Mesendoderm (in vitro differentiated cells): ENCODE results near the gene RBFOX1.

Source experiments
- DNase-seq: peaks from one replicate; pipeline ENCODE4 v3.0.0; 2013
- H2AK5ac ChIP-seq: 2 replicates; pipeline ENCODE4 v1.6.1; 2013; ENCODE audit warnings: low read length, inconsistent platforms
- H2BK120ac ChIP-seq: 2 replicates; pipeline ENCODE4 v1.6.1; 2013; ENCODE audit warnings: low read depth, mild to moderate bottlenecking, low read length, moderate library complexity, mixed read lengths
- H2BK15ac ChIP-seq: replicated peaks from 2 replicates; pipeline ENCODE4 v1.6.1; 2013; ENCODE audit warnings: low read depth, mild to moderate bottlenecking, moderate library complexity
- H2BK5ac ChIP-seq: 2 replicates; pipeline ENCODE4 v1.6.1; 2013; ENCODE audit warnings: low read length, inconsistent platforms
- H3K18ac ChIP-seq: 2 replicates; pipeline ENCODE4 v1.6.1; 2013; ENCODE audit warnings: mild to moderate bottlenecking, low read length, mixed read lengths
- H3K23ac ChIP-seq: one replicate; pipeline ENCODE4 v1.6.1; 2013; ENCODE audit warnings: low read length
- H3K27ac ChIP-seq: 2 replicates; pipeline ENCODE4 v1.5.1; 2013; ENCODE audit warnings: low read depth, mild to moderate bottlenecking, inconsistent platforms, low read length, moderate library complexity
- H3K27me3 ChIP-seq: 2 replicates; pipeline ENCODE4 v1.6.1; 2013; ENCODE audit warnings: low read length, control low read depth, mild to moderate bottlenecking, inconsistent platforms; ENCODE audit not compliant: insufficient read depth, poor library complexity
- H3K36me3 ChIP-seq: 2 replicates; pipeline ENCODE4 v1.6.1; 2013; ENCODE audit warnings: low read length, inconsistent platforms; ENCODE audit not compliant: control insufficient read depth, insufficient read depth
- H3K4ac ChIP-seq: one replicate; pipeline ENCODE4 v1.6.1; 2013; ENCODE audit warnings: low read depth, mild to moderate bottlenecking, low read length, moderate library complexity
- H3K4me1 ChIP-seq: 2 replicates; pipeline ENCODE4 v1.6.1; 2013; ENCODE audit warnings: low read depth, low read length, inconsistent platforms; ENCODE audit not compliant: control insufficient read depth
- H3K4me2 ChIP-seq: 2 replicates; pipeline ENCODE4 v1.6.1; 2013; ENCODE audit warnings: low read length
- H3K4me3 ChIP-seq: 2 replicates; pipeline ENCODE4 v1.5.1; 2013; ENCODE audit warnings: mild to moderate bottlenecking, low read length
- H3K56ac ChIP-seq: one replicate; pipeline ENCODE4 v1.6.1; 2013; ENCODE audit warnings: low read length
- H3K79me1 ChIP-seq: 2 replicates; pipeline ENCODE4 v1.6.1; 2013; ENCODE audit warnings: low read length, inconsistent platforms
- H3K79me2 ChIP-seq: 2 replicates; pipeline ENCODE4 v1.6.1; 2013; ENCODE audit warnings: mild to moderate bottlenecking, low read length; ENCODE audit not compliant: control insufficient read depth, insufficient read depth
- H3K9ac ChIP-seq: 2 replicates; pipeline ENCODE4 v1.6.1; 2013; ENCODE audit warnings: low read length, inconsistent platforms
- H4K5ac ChIP-seq: one replicate; pipeline ENCODE4 v1.6.1; 2013; ENCODE audit warnings: low read length
- H4K8ac ChIP-seq: one replicate; pipeline ENCODE4 v1.6.1; 2013; ENCODE audit warnings: low read depth, mild to moderate bottlenecking, control low read depth, low read length, moderate library complexity
- WGBS: extraction: QIAGEN DNeasy Blood & Tissue Kit; methylation state at CpG from one replicate; pipeline ENCODE4 v1.1.7; 2013; ENCODE audit warnings: low lambda C conversion rate, missing lambda C conversion rate; ENCODE audit not compliant: insufficient coverage; ENCODE audit errors: extremely low coverage; 5-methylcytosine and 5-hydroxymethylcytosine counted together

The RBFOX1 gene

GRCh38 chr16:7391694-7392093 is 59.0 kb downstream of the RBFOX1 start:
- Histone ChIP-seq H2BK5ac (no peak overlapping the region), H3K4me2 (no peak overlapping the region), H3K36me3 (no peaks in the 10 kb centered on the region), H4K5ac (no peak overlapping the region), H3K4ac (no peak overlapping the region), H4K8ac (no peak overlapping the region), H3K9ac (no peak overlapping the region), H3K4me1 (no peaks in the 10 kb centered on the region), H3K18ac (no peak overlapping the region), H3K27me3 (no peaks in the 10 kb centered on the region), H2BK15ac (no peak overlapping the region), H2BK120ac (no peak overlapping the region), H3K23ac (no peak overlapping the region), H3K4me3 (no peak overlapping the region), H3K79me1 (no peaks in the 10 kb centered on the region), H3K27ac (no peak overlapping the region), H2AK5ac (no peak overlapping the region), H3K79me2 (no peaks in the 10 kb centered on the region), H3K56ac (no peak overlapping the region)
- WGBS: no CpG with 5 or more reads among the region's 5 CpGs
- DNase-seq: no peak

DNA sequence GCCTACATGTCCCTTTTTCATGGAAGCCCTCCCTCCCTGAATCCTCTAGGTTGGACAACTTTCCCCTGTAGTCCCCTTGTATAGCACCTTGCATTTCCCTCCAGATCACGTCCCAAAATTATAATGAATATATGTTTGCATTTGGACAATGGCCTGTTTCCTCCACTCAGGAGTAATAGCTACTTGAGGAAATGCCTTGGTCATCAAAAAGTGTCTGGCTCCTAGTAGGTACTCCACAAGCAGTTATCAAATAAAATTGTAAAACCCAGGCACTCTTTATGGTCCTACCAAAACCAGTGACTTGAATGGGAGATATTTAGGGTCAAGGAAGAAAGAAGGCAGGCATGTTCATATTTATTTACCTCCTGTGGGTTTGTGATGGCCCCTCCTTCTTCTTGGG is 59.6 kb downstream of the RBFOX1 start:
- WGBS: no CpG with 5 or more reads among the region's 1 CpG
- no peak overlapping the region for H3K4ac ChIP-seq
- no peak overlapping the region for H3K18ac ChIP-seq
- H3K4me3 ChIP-seq: no peak overlapping the region
- no peak overlapping the region for H3K9ac ChIP-seq
- DNase-seq: no peak
- no peak overlapping the region for H3K4me2 ChIP-seq
- no peaks in the 10 kb centered on the region for H3K79me2 ChIP-seq
- H3K56ac ChIP-seq: no peak overlapping the region
- no peaks in the 10 kb centered on the region for H3K79me1 ChIP-seq
- no peak overlapping the region for H4K5ac ChIP-seq
- no peak overlapping the region for H2BK120ac ChIP-seq
- no peak overlapping the region for H3K23ac ChIP-seq
- H2BK15ac ChIP-seq: no peak overlapping the region
- H3K27me3 ChIP-seq: no peaks in the 10 kb centered on the region
- no peak overlapping the region for H2AK5ac ChIP-seq
- H4K8ac ChIP-seq: no peak overlapping the region
- H2BK5ac ChIP-seq: no peak overlapping the region
- no peaks in the 10 kb centered on the region for H3K4me1 ChIP-seq
- H3K36me3 ChIP-seq: no peaks in the 10 kb centered on the region
- H3K27ac ChIP-seq: no peak overlapping the region

DNA sequence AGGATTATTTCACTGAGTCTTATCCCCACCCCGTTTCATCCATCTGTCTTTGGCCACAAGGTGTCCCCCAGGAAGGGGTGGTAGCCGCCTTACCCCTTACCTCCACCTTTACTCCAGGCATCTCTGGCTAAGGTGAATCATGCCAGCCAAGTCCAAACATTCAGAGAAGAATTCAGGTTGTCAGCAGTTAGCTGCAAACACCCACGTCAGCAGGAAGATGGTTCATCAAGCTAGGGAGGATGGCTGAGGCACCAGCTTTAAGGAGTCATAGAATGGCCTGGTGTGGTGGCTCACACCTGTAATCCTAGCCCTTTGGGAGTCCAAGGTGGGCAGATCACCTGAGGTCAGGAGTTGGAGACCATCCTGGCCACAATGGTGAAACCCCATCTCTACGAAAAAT is 61.0 kb downstream of the RBFOX1 start:
- Histone ChIP-seq H3K27me3 (no peaks in the 10 kb centered on the region), H2BK5ac (no peak overlapping the region)

GRCh38 chr16:7394720-7395336 is 62.2 kb downstream of the RBFOX1 start:
- Histone ChIP-seq H3K56ac (no peak overlapping the region), H3K4me2 (no peak overlapping the region), H2BK5ac (no peak overlapping the region), H3K36me3 (no peaks in the 10 kb centered on the region), H2AK5ac (no peak overlapping the region), H3K4ac (no peak overlapping the region), H2BK15ac (no peak overlapping the region), H3K4me3 (no peak overlapping the region), H3K27me3 (no peaks in the 10 kb centered on the region), H3K4me1 (no peaks in the 10 kb centered on the region), H3K79me2 (no peaks in the 10 kb centered on the region), H2BK120ac (no peak overlapping the region), H3K18ac (no peak overlapping the region), H3K23ac (no peak overlapping the region), H3K9ac (no peak overlapping the region), H3K79me1 (no peaks in the 10 kb centered on the region), H3K27ac (no peak overlapping the region), H4K5ac (no peak overlapping the region), H4K8ac (no peak overlapping the region)
- no CpG with 5 or more reads among the region's 7 CpGs for WGBS
- DNase-seq: no peak

More for the DNA sequence above, 61.0 kb downstream of the RBFOX1 start:
- Histone ChIP-seq H2BK15ac (no peak overlapping the region), H3K79me1 (no peaks in the 10 kb centered on the region), H4K8ac (no peak overlapping the region), H3K56ac (no peak overlapping the region), H3K79me2 (no peaks in the 10 kb centered on the region), H3K4me2 (no peak overlapping the region), H3K36me3 (no peaks in the 10 kb centered on the region), H3K23ac (no peak overlapping the region), H4K5ac (no peak overlapping the region), H2BK120ac (no peak overlapping the region), H3K27ac (no peak overlapping the region), H3K4me1 (no peaks in the 10 kb centered on the region), H3K4ac (no peak overlapping the region), H2AK5ac (no peak overlapping the region), H3K9ac (no peak overlapping the region), H3K4me3 (no peak overlapping the region), H3K18ac (no peak overlapping the region)
- no CpG with 5 or more reads among the region's 4 CpGs for WGBS
- no peak for DNase-seq

DNA sequence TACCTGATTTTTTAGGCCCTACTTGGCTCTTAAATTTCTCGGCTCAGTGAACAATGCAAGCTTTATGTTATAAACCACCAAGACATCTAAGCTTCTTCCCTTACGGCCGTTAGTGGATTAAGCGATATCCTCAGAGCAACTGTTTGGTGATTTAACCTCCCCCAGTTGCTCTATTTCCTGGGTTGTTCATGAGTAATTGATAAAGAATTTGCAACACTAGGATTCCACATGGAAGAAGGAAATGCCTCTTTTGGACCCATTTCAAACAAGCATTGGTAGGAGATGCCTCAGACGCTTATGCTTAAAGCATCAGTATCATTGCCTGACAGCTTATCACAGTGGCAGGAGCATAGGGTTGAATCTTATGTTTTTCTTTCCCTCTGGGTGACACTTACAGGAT is 65.3 kb downstream of the RBFOX1 start:
- Histone ChIP-seq H3K27me3 (no peaks in the 10 kb centered on the region), H3K4me3 (no peak overlapping the region), H3K4ac (no peak overlapping the region), H3K79me2 (no peaks in the 10 kb centered on the region), H4K8ac (no peak overlapping the region), H2AK5ac (no peak overlapping the region), H2BK5ac (no peak overlapping the region), H3K27ac (no peak overlapping the region), H3K56ac (no peak overlapping the region), H3K18ac (no peak overlapping the region), H3K4me1 (no peaks in the 10 kb centered on the region), H2BK15ac (peak overlapping the region; percentile 78), H3K36me3 (no peaks in the 10 kb centered on the region), H3K79me1 (no peaks in the 10 kb centered on the region), H4K5ac (no peak overlapping the region), H3K9ac (no peak overlapping the region), H2BK120ac (no peak overlapping the region), H3K4me2 (no peak overlapping the region), H3K23ac (no peak overlapping the region)
- WGBS: no CpG with 5 or more reads among the region's 5 CpGs
- peak; percentile 82 for DNase-seq

DNA sequence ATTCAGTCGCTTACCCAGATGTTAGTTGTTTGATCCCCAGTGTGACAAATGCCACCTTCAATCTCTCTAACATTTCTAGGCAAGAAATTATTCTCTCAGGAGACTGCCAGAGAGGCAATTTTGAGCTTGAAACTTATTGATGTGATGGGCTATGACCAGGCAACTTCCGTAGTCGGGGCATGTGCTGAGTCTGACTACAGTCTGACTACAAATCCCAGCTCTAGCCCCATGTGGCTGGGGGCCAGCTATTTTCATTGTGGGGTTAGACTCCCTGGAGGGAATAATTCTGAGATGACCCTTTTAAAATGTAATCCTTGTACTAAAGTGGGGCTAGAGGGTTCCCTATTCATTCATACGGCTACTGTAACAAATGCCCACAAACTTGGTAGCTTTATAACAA is 65.9 kb downstream of the RBFOX1 start:
- Histone ChIP-seq H3K4me3 (no peak overlapping the region), H2AK5ac (no peak overlapping the region), H3K4me2 (no peak overlapping the region), H3K79me1 (no peaks in the 10 kb centered on the region), H3K36me3 (no peaks in the 10 kb centered on the region), H2BK5ac (no peak overlapping the region), H4K8ac (no peak overlapping the region), H3K18ac (peak overlapping the region; percentile 75), H3K4me1 (no peaks in the 10 kb centered on the region), H3K27me3 (no peaks in the 10 kb centered on the region), H3K56ac (no peak overlapping the region), H3K9ac (no peak overlapping the region), H4K5ac (no peak overlapping the region), H2BK120ac (no peak overlapping the region), H3K79me2 (no peaks in the 10 kb centered on the region), H3K27ac (no peak overlapping the region), H3K23ac (no peak overlapping the region), H3K4ac (no peak overlapping the region), H2BK15ac (no peak overlapping the region)
- WGBS: no CpG with 5 or more reads among the region's 4 CpGs
- DNase-seq: no peak
